HL-60 (cell line): ENCODE data around the gene ALDH3A2.
A peak's percentile ranks its signal among the peaks of the same experiment; 100 is the strongest.

Experiments used
- DNase-seq, 2 experiments: peaks; one replicate each; pipeline ENCODE4 v3.0.0-alpha.2; 2010 to 2020; ENCODE audit warnings: low read depth in 1 of 2, low spot score in 1 of 2
- H3K27ac ChIP-seq: fragments of 250-450 bp; sonication (Bioruptor Pico); replicated peaks from 2 replicates; pipeline ENCODE4 v1.5.1; 2020; ENCODE audit warnings: mild to moderate bottlenecking, moderate library complexity
- H3K27me3 ChIP-seq: fragments of 250-450 bp; sonication (Bioruptor Pico); 2 replicates; pipeline ENCODE4 v1.5.1; 2021; ENCODE audit warnings: mild to moderate bottlenecking, moderate library complexity; ENCODE audit not compliant: insufficient read depth, poor library complexity, severe bottlenecking
- H3K4me3 ChIP-seq: replicated peaks from 2 replicates; pipeline ENCODE4 v1.5.1; 2011; ENCODE audit warnings: mild to moderate bottlenecking, control low read depth, low read length; ENCODE audit not compliant: insufficient read depth
- CTCF ChIP-seq: IDR thresholded peaks from one replicate; pipeline ENCODE4 v1.5.1; 2011; ENCODE audit warnings: low read length, control low read depth, inconsistent platforms; ENCODE audit not compliant: insufficient read depth
- GABPA ChIP-seq: IDR thresholded peaks from 2 replicates; pipeline ENCODE4 v1.6.1; 2012; ENCODE audit warnings: low read depth
- POLR2AphosphoS5 ChIP-seq: IDR thresholded peaks from 2 replicates; pipeline ENCODE4 v1.6.1; 2012; ENCODE audit warnings: low read depth
- REST ChIP-seq: IDR thresholded peaks from 2 replicates; pipeline ENCODE4 v1.6.1; 2012; ENCODE audit warnings: low read depth; ENCODE audit not compliant: insufficient replicate concordance
- SPI1 ChIP-seq: IDR thresholded peaks from 2 replicates; pipeline ENCODE4 v1.6.1; 2012; ENCODE audit warnings: low read depth, mild to moderate bottlenecking, borderline replicate concordance

The ALDH3A2 gene

GRCh38 chr17:19613979-19614378, 34.6 kb upstream of the ALDH3A2 start:
- Histone ChIP-seq H3K4me3 (no peak overlapping the region), H3K27me3 (no peaks in the 10 kb centered on the region), H3K27ac (no peak overlapping the region)
- no peak for TF ChIP-seq POLR2AphosphoS5
- no peak for DNase-seq

GRCh38 chr17:19614900-19615299, 33.7 kb upstream of the ALDH3A2 start:
- Histone ChIP-seq H3K27me3 (no peaks in the 10 kb centered on the region), H3K4me3 (no peak overlapping the region), H3K27ac (no peak overlapping the region)
- TF ChIP-seq GABPA (no peak), REST (no peak), CTCF (no peak), POLR2AphosphoS5 (no peak)
- DNase-seq, result no peak

GRCh38 chr17:19618015-19618414, 30.5 kb upstream of the ALDH3A2 start:
- DNase-seq, result no peak
- Histone ChIP-seq H3K4me3 (no peak overlapping the region), H3K27me3 (no peaks in the 10 kb centered on the region), H3K27ac (no peak overlapping the region)
- TF ChIP-seq POLR2AphosphoS5 (no peak), GABPA (no peak), CTCF (no peak), SPI1 (no peak), REST (no peak)

GRCh38 chr17:19619705-19620325, 28.7 kb upstream of the ALDH3A2 start:
- H3K4me3 ChIP-seq, result no peak overlapping the region
- no peaks in the 10 kb centered on the region for H3K27me3 ChIP-seq
- H3K27ac ChIP-seq, result peak overlapping the region; percentile 53
- TF ChIP-seq REST (no peak), GABPA (no peak), SPI1 (no peak), CTCF (no peak), POLR2AphosphoS5 (no peak)
- DNase-seq, result no peak
